Kidney (tissue), 14 donors: ENCODE results near the gene GRIPAP1. TPM values are rescaled to one million over a fixed set of nuclear protein-coding genes. Genes with fewer than 3 reads are reported as not detected.

Experiments used
- DNase-seq, 5 donors: peaks; one replicate each; pipeline ENCODE4 v3.0.0-alpha.2; 2013 to 2020
- FAIRE-seq: peaks from 2 replicates; lab custom pipeline; 2012; peaks lifted over from hg19 to GRCh38; lab: Jason Lieb, UNC
- H3K27ac ChIP-seq, 2 donors: one replicate each; pipeline ENCODE4 v1.7.0; 2013; ENCODE audit warnings: low read depth in 2 of 2, low read length in 2 of 2, inconsistent platforms in 1 of 2
- H3K27me3 ChIP-seq: one replicate; pipeline ENCODE4 v1.7.1; 2013; ENCODE audit warnings: low read length, inconsistent platforms; ENCODE audit not compliant: control insufficient read depth, insufficient read depth
- H3K36me3 ChIP-seq, 3 donors: one replicate each; pipeline versions ENCODE4 v1.7.0 to v1.7.1; 2013; ENCODE audit warnings: low read length in 3 of 3, control low read depth in 1 of 3, inconsistent platforms in 1 of 3; ENCODE audit not compliant: insufficient read depth in 3 of 3, control insufficient read depth in 2 of 3
- H3K4me1 ChIP-seq, 3 donors: one replicate each; pipeline versions ENCODE4 v1.7.0 to v1.7.1; 2013; ENCODE audit warnings: low read length in 3 of 3, inconsistent platforms in 1 of 3, low read depth in 1 of 3; ENCODE audit not compliant: control insufficient read depth in 2 of 3, insufficient read depth in 2 of 3
- H3K4me3 ChIP-seq, 3 donors: one replicate each; pipeline versions ENCODE4 v1.7.0 to v1.8.1; 2013; ENCODE audit warnings: low read length in 3 of 3, control low read depth in 1 of 3, inconsistent platforms in 1 of 3
- H3K9ac ChIP-seq, 3 donors: one replicate each; pipeline versions ENCODE4 v1.7.0 to v1.7.1; 2013; ENCODE audit warnings: low read length in 3 of 3, control low read depth in 1 of 3, inconsistent platforms in 1 of 3
- H3K9me3 ChIP-seq, 3 donors: one replicate each; pipeline versions ENCODE4 v1.7.0 to v1.7.1; 2013; ENCODE audit warnings: low read length in 3 of 3, control low read depth in 1 of 3, inconsistent platforms in 1 of 3; ENCODE audit not compliant: control insufficient read depth in 2 of 3, insufficient read depth in 1 of 3
- intact Hi-C: fragments of 100-400 bp; cut with DNase I; formaldehyde crosslinking; loops from one replicate; pipeline ENCODE4 v1.11.1; 2022
- polyA plus RNA-seq: library from polyadenylated mRNA; stranded (reverse); fragments of 350-450 nt; fragmentation: Illumina TruSeq; extraction: RNeasy Lipid Tissue Mini Kit (QIAGEN cat#74804); gene quantifications from one replicate; pipeline ENCODE4 v1.2.3, GENCODE V29; 2014; ENCODE audit warnings: low read depth, low replicate concordance; ENCODE audit not compliant: insufficient read depth
- total RNA-seq: library from RNA; stranded (reverse); fragmentation: NEBNext Ultra II Directional; extraction: Animal tissue kit (Norgen Biotek cat#: 25700); gene quantifications from one replicate; pipeline ENCODE4 v1.2.1, GENCODE V29; 2021
- TF ChIP-seq, protein P1 (sequence below): IDR thresholded peaks from 3 replicates; pipeline ENCODE4 v1.5.1; 2012; ENCODE audit warnings: mild to moderate bottlenecking, moderate library complexity, borderline replicate concordance; ENCODE audit not compliant: insufficient read depth; ENCODE audit errors: extremely low read depth
- donor health status: control.
- donor health status: control.
- donor health status: control.
- donor health status: control.
- donor health status: control.
- donor health status: DM: yes; HTN: yes; CAD: no.
- donor health status: Normal renal cell carcinoma (clear cell type).

Gene GRIPAP1
- total and polyA plus RNA-seq, 2 donors from 2014 or later = 24.0 to 52.8 TPM

DNA sequence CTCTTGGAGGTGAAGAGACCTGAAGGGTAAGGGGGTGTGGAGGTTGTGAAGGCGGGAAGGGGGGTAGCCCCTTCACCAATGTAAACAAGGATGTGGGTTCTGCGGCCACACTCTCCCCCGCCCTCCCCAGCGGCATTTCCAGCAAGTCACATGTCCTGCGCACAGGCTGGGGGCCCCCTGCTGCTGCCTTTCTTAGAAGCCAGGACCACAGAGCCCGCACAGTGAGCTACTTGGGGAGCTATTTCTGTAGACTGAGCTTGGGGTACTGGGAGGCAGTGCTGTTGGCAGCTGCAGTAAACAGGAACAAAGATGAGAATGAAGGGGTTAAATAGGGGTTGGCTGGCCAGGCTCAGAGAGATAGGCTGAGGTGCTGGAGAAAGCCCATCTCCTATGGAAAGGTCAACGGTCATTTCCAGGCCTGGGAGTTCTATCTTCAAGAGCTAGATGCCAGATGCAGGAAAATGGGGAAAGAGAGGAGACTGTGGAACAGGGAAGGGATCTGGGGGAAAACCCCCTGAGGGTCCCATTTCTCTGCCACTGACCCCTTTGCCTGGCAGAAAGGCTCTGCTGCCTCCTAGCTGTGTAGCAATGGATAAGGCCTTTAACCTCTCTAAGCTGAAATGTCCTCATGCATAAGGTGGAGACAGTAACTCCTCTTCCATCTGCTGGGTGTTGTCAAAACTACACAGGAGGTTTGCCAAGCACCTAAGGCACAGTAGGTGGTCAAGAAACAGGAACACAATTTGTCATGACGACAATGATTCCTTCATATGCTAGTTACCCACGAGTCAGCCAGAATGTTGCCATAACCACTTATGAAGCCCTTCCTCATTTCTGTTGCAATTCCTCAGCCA, 64.8 kb downstream of the GRIPAP1 start:
- H3K4me1 ChIP-seq = peaks cover 0 to 12% (median 0%) of the 10 kb centered on the region in 3 donors
- H3K9me3 ChIP-seq = no peaks in the 10 kb centered on the region
- no peaks in the 10 kb centered on the region for H3K27me3 ChIP-seq
- DNase-seq = peak in 1 of 5 donors; percentile 90
- TF ChIP-seq, protein P1, sequence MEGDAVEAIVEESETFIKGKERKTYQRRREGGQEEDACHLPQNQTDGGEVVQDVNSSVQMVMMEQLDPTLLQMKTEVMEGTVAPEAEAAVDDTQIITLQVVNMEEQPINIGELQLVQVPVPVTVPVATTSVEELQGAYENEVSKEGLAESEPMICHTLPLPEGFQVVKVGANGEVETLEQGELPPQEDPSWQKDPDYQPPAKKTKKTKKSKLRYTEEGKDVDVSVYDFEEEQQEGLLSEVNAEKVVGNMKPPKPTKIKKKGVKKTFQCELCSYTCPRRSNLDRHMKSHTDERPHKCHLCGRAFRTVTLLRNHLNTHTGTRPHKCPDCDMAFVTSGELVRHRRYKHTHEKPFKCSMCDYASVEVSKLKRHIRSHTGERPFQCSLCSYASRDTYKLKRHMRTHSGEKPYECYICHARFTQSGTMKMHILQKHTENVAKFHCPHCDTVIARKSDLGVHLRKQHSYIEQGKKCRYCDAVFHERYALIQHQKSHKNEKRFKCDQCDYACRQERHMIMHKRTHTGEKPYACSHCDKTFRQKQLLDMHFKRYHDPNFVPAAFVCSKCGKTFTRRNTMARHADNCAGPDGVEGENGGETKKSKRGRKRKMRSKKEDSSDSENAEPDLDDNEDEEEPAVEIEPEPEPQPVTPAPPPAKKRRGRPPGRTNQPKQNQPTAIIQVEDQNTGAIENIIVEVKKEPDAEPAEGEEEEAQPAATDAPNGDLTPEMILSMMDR = no peak
- H3K4me3 ChIP-seq = no peak overlapping the region
- intact Hi-C loops = no loop called here
- no peak overlapping the region for H3K9ac ChIP-seq
- no peak for FAIRE-seq
- H3K27ac ChIP-seq = peak overlapping the region in 1 of 2 donors; percentile 37
- H3K36me3 ChIP-seq = peaks cover 0 to 29% (median 2%) of the 10 kb centered on the region in 3 donors

DNA sequence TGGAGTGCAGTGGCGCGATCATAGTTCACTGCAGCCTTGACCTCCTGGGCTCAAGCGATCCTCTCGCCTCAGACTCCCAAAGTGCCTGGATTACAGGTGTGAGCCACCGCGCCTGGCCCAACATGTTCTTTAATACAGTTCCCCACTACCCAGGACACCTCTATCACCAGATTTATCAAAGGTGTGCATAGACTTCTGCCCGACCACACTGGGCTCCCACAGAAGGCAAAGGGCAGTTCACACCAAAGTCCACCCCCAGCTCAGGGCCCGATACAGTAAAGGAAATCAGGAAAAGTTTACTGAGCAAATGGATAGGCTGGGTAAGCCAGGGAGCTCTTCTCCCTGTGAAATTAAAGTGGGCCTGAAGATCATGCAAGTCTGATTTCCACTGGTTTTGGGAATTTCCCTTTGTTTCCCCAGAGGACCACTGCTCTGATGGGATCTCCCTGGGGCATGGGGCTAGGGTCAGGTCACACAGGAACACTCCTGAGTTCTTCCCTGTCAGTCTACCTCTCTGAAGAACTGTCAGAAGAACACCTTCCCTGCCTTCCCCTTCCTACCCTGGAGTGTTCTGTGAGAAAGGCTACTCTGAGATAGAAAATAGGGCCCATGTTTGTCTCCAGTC, 65.5 kb downstream of the GRIPAP1 start:
- DNase-seq = no peak
- Histone ChIP-seq H3K27ac (no peak overlapping the region), H3K36me3 (peaks cover 0 to 29% (median 2%) of the 10 kb centered on the region in 3 donors), H3K9me3 (no peaks in the 10 kb centered on the region), H3K4me1 (peaks cover 0 to 9% (median 0%) of the 10 kb centered on the region in 3 donors), H3K4me3 (no peak overlapping the region), H3K27me3 (no peaks in the 10 kb centered on the region), H3K9ac (no peak overlapping the region)
- intact Hi-C loops = no loop called here
- TF ChIP-seq, protein P1 = no peak
- FAIRE-seq = no peak

DNA sequence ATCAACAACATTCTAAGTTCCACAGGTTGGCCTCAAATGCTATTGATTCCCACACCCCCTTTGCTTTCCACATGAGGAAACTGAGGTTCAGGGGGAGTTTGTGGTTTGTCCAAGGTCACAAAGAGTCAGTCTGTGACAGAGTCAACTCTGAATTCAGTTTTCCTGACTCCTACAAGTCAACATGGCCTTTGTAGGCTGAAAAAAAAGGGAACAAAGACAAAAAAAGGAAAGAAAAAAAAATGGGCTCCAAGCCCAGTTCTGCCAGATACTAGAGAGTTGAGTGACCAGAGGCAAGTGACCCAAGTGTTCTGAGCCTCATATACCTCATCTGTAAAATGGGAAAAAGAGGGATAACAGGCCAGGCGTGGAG, 66.8 kb downstream of the GRIPAP1 start:
- Histone ChIP-seq H3K4me1 (peaks cover 0 to 3% (median 0%) of the 10 kb centered on the region in 3 donors), H3K9ac (no peak overlapping the region), H3K27ac (no peak overlapping the region), H3K4me3 (no peak overlapping the region), H3K27me3 (no peaks in the 10 kb centered on the region), H3K9me3 (no peaks in the 10 kb centered on the region), H3K36me3 (peaks cover 2 to 26% (median 2%) of the 10 kb centered on the region in 3 donors)
- intact Hi-C loops = no loop called here
- TF ChIP-seq, protein P1 = no peak
- DNase-seq (no peak), FAIRE-seq (no peak)
